NCI-H69 (cell line): ENCODE data around the gene EVA1A.
"Not testable (repeated sequence)": the region's sequence is repeated elsewhere in the genome, so short reads cannot be mapped to it uniquely, and the experiment has no call there.

ENCODE experiments used
- DNase-seq: peaks from one replicate; lab custom pipeline; 2025; lab: John Stamatoyannopoulos, UW

EVA1A gene

DNA sequence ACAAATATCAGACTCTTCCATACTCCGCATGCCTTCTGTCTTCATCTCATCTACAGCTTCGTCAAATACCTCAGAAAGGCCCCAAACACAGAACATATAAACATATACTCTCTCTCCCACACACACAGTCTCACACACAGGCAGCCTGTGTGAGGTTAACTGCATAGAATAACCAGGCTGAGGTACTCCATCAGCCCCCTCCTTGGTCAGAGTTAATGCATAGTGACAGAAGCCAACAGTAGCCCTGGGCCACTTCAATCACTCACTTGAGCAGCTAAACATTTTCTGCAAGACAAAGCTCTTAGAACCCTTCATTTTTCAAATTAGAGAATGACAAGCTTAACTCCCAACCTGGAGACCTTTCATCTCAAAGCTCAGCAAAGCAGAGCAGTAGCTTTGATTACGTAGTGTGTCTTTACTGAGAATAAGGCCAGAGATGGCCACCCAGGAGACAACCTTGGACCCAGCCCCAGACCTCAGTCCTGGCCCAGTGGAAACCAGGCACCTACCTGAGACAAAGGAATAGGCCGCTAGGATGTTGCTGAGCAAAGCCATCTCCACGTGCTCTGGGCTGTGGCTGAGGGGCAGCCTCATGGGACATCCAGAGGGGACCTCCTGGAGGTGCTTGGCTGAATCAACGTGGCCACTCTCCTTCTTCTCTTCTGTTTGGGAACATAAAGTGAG lies 43.0 kb downstream of the EVA1A start:
- peak; percentile 49 for DNase-seq

DNA sequence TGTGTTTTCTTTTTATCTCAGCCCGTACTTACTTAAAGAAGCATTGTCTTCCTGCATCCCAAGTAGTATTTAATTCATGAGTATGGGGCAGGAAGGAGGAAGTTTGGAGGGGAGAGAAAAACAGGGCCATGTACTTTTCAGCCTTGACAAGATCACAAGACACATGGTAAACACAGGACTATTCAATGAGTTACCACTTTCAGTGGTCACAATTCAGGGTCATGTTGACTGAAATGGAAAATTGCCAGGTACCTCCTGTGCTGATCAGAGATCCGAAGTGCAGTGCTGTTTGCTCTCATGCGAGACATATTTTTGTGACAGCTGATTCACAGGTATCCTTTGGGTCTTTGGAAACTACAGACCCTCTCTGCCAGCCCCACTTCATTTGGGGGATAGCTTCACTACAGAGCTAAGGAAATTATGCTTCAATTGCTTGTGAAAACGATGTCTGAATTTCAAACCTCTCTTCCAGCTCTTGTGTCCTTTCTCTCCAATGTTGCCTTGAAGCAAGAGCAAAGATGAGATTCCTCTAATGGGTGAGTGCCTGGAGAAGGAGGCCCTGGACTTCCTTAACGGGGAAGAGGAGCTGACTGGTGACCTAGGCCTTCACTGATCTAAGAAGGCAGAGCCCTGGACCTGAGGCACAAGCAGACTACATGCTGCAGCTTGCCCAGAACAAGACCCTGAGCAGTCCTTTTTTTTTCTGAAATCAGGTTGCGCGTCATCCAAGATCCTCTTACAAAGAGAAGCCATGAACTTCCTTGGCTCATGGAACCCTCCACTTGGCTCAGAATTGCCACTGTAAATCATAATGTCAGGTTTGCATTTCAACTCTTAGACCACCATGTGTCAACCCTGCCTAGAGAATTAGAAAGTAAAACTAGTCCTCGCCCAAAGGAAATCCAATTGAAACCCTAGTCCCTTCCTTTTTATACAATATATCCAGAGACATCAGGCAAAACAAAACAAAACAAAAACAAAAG lies 44.1 kb downstream of the EVA1A start:
- DNase-seq: peak; percentile 88

DNA sequence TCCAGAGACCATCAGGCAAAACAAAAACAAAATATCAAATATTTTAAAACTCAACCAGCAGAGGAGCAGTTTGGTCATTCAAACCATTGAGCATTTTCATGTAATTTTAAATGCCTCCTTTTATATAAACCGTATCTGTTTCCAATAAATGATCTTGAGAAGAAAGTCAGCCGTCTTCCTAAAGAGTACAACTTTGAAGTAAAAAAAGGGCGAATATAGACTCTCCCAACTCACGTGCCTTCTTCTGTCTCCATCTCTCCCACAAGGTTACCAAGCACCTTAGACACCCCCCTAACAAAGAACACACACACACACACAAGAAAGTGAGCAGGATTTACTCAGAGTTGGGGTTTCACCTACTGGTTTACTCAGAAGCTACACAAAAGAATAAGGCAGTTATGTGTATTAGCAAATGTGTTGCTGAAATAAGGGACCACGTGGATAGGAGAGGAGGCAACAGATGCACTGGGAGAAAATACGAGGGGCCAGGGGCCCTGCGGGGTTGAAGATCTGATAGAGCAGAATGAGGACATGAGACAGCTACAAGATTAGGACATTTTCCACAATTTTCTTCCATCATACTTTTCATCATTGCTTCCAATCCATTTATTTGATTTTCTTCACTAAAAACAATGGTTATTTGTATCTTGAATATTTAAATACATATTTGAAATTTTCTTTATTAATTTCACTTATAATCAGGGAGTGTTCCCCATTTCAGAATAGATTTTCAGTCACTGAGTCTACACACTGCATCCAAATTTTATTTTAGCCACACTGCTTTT lies 45.0 kb downstream of the EVA1A start:
- peak; percentile 4 for DNase-seq

DNA sequence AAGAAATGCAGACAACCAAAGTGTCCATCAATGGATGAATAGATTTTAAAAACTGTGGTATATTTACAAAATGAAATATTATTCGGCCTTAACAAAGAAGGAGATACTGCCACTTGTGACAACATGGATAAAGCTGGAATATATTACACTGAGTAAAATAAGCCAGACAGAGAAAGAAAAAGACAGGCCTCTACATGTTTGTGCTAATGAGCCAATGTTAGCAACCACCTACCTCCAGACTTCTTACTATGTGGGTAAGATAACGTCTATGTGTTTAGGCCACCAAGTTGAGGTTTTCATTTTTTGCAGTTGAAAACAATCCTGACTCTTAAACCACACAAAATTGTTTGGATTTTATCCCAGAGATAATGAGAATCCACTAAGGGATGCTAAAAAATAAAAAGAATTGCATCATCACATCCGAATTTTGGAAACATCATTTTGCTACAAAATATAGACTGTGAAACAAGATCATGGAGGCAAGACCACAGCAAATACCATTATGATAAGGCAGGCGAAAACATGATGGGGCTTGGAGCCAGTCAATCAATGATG lies 47.0 kb downstream of the EVA1A start:
- DNase-seq: no peak

DNA sequence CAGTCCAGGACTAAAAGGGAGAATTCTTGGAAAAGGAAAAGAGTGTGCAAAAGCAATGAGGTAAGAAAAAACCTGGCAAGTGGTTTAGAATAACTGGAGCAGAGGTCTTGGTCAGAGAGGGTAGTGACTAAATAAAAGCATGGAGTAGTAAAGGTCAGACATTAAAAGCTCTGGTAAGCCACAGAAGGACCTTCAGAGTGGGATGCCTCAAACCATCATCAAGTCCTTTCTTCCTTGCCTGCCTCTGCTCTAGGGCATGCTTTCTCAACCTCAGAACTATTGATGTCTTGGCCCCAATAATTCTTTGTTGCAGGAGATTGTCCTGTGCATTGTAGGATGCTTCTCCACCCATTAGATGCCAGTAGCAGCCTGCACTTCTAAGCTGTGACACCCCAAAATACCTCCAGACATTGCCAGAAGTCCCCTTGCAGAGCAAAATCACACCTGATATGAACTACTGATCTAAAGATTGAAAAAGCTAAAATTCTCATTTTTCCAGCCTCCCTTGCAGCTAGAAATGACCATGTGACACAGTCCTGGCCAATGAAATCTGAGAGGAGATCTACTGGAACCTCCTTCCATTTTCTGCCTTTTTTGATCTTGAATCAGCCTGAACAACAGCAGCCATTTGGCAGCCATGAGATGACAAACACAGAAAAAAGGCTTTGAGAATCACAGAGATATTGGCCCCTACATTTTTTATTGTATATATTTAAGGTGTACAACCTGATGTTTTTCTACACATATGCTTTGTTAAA lies 48.1 kb downstream of the EVA1A start:
- no peak for DNase-seq

DNA sequence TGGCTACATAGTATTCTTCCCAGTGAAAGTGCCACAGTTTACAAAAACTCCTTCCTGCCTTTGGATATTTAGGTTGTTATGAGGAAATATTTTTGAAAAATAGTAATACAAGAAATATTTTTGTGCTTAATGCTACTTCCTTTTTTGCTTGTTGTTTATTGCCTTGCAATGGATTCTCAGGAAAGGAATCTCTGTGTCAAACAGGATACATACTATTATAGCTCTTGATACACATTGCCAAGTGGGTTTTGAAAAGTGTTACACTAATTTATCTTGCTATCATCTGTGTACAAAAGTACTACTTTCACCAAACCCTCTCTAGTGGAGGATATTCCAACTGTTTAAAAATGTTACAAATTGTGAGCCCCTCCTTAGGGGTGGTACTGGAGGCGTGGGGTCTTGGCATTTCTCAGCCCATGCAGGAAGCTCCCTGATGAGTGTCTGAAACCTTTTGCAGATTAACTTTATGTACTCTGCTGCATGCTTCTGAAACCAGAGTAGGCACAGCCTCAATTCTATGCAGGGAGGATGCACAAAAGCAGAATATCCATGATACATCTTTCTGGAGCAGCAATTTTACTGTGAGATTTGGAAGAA lies 54.5 kb downstream of the EVA1A start:
- no peak for DNase-seq

DNA sequence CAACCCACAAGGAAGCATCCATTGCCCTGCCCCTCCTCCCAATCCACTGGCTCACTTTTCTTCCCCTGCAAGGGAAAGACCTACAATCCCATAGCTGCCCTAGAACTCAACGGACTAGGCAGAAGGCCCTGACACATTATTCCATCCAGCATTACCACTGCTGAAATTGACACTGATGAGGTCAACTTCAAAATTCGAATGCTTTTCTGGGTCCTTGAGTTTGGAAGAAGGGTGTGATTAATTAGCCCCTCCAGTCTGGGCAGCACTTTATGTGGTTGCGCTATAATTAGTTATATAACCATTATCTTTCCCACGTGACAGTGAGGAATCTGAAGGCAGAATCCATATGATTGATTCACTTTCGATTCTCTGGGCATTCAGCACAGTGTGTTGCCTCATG lies 55.7 kb downstream of the EVA1A start:
- peak; percentile 4 for DNase-seq

DNA sequence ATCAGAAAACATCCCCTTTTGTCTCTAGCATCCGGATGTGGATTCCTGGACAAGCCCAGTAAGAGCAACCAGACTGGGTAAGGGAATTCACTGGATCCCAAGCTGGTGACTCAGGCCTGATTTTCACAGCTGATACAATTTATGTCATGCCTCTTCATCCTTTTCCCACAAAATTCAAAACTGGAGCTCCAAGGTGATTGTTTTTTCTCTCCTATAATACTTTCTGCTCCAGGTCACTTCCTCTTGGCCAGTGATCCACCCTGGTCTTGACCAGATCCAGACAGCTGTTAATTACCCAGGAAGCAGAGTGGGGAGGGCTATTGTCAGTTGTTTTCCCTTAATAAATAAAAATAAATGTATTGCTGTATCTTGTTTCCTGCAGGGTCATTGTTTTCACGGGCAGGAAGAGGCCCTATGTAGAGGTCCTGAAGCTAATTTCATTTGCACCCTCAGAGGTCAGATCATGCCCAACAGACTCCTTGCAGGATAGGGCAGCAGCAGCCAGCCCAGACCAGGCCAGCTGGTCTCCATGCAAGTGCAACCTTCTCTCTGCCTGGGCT lies 57.6 kb downstream of the EVA1A start:
- peak; percentile 38 for DNase-seq

DNA sequence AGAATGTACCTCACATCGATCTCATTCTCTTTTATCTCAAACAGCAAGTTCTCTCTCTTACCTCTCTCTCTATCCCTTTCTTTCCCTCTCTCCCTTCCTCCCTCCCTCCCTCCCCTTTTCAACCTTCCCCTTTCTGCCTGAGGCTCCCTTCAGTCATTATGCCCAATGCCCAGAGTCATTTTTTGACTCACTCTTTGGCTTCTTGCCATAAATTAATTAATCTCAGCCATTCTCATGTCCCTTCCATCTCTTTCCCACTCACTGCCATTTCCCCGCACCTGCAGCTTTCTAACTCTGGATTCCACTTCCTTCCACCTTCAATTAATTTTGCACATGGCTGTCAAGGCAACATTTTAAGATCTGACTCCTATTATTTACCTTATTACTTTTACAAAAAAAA lies 60.1 kb downstream of the EVA1A start:
- peak; percentile 88 for DNase-seq

DNA sequence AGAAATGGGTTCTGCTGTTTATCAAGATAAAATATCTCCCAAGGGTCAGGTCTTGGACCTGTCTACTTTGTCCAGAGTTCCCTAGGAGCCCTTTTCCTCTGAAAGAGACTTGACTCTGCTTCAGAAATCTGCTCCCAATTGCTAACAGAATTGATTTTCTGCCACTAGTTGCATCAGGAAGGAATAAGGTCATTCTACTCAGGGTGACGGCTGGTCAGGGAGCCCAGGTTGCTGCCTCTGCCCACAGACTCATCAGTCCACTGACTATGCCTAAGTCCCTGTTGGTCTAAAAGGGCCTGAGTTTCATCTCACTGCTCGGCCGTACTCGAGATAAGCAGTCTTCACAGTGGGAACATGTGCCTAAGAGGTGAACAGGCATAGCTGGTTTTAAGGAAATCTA lies 61.2 kb downstream of the EVA1A start:
- DNase-seq: no peak

DNA sequence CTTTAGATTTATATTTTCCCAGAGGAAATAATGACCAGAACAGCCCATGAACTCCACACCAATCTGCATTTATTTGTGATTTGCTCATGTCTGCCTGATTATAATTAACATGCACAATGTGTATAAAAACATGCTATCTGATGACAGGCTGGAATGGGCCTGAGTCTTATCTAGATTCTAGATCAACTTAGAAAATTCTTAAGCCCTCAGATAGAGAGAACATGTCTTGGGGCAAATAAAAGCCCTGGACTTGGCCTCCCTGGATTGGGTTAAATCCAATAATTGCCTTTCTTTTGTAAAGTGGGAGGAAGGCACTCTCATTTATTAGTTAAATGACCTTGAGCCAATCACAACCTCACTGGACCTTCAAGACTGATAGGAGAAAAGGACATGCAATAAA lies 61.8 kb downstream of the EVA1A start:
- peak; percentile 7 for DNase-seq

DNA sequence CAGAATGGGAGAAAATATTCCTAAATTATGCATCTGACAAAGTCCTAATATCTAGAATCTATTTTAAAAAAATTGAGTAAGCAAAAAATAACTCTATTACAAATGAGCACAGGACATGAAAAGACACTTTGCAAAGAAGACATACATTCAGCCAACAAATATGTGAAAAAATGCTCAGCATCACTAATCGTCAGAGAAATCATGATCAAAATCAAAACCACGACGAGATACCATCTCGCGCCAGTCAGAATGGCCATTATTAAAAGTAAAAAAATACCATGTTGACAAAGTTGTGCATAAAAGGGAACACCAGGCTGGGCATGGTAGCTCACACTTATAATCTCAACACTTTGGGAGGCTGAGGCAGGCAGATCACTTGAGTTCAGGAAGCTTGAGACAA lies 63.5 kb downstream of the EVA1A start:
- no peak for DNase-seq

DNA sequence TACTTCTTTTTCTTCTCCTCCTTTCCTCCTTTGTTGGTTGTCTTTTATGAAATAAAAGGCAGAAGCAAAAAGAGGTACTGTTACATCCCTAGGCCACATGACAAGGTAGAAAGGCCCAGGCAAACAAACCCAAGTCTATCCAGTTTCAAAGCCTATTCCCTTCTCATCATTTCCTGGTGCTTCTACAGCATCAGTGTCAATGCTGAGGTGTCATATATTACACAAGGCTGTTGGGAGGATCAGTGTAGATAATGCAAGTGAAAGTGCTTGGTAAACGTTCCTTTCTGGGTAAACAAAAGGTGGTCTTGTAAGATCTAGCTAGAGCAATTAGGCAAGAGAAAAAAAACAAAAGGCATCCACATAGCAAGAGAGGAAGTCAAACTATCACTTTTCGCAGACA lies 64.9 kb downstream of the EVA1A start:
- DNase-seq: peak; percentile 65

DNA sequence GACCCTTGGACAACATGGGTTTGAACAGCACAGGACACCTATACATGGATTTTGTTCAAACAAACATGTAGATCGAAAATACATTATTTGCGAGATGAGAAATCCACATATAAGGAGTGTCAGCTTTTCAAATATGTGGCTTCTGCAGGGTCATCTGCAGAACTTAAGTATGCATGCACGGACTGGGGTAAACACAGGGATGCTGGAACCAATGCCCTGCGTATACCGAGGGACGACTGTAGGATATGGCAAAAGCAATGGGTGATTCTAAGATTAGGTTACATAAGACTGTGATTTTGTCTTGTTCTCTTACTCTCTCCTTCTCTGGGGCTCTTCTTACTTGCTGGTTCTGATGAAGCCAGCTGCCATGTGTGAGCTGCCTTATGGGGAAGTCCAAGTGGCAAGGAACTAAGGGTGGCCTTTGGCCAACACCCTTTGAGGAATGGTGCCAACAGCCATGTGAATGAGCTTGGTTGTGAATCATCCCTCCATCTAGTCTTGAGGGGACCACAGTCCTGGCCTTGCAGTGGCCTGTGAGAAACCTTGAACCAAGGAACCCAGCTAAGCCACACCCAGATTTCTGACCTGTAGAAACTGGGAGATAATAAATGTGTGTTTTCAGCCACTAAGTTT lies 66.5 kb downstream of the EVA1A start:
- DNase-seq: no peak

DNA sequence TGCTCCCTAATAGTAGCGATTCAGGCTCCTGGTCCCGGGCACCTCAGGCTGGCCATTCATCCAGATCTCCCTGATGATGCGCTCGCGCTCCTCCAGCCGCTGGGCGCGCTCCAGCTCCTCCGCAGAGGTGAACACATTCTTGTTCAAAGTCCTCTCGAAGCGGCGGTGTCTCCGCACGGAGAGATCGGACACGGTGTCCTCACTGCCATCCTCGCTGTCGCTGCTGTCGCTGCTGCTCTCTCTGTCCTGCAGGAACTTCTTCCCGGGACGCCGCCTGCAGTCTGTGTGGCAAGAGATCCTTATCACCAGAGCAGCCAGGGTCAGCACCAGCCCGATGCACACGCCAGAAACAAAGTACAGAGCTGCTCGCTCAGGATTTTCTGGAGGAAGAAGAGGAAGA lies 67.5 kb downstream of the EVA1A start:
- DNase-seq: no peak

DNA sequence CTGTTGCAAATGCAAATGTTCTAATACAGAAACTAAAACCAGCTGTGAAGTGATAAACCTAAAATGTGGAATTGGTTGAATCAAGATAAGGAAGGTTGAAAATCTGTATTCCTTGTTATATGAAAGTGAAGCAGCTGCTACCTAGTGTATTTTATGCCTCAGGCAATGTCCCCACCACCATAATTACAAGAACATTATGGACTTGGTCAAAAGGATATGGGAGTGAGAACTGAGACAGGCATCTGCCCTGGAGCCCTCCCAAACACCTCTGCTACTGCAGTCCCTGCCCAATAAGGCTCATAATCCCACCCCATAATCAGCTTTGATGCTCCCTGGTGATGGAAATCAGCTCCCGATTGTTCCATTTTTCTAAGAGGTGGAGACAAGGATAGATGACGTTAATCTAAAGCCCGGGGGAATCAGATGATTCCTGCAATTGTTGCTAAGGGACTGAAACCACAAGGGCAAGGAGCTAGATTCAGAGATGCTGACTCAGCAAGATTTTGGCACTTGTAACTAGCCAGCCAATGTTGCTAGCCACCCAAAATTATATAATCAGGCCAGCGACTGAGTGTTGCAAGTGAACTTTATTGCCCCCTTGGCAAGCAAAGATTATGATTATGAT lies 69.5 kb downstream of the EVA1A start:
- DNase-seq: peak; percentile 89

DNA sequence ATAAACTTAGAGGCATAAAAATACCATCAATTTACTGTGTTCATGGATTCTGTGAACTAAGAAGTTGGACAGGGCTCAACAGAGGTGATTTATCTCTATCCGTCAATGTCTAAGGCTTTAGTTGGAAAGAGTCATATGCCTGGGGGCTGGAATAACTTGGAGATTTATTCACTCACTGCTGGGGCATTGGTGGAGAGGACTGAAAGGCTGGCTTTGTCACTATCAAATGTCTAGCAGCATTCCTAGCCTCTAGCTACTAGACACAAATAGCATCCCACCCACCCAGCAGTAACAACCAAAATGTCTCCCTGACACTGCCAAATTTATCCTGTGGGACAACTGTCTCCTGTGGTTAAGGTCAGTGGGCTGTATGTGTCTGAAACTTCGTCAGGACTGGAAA lies 71.0 kb downstream of the EVA1A start:
- DNase-seq: peak; percentile 1

DNA sequence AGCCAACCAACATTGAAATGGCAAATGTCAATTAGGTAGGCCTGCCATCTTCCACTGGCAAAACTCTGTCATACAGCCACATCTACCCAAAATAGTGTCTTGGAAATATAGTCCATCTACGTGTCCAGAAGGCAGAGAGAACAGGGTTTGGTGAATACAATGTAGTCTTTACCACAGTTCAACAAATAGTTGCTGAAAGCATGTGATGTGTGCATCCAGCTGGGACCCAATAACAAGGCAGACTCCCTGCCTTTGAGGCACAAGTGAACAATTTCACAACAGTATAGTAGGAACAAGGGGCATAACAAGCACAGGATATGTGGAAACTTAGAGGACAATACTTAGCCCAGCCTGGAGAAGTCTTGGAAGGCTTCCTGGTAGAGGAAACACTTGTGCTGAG lies 72.6 kb downstream of the EVA1A start:
- no peak for DNase-seq

DNA sequence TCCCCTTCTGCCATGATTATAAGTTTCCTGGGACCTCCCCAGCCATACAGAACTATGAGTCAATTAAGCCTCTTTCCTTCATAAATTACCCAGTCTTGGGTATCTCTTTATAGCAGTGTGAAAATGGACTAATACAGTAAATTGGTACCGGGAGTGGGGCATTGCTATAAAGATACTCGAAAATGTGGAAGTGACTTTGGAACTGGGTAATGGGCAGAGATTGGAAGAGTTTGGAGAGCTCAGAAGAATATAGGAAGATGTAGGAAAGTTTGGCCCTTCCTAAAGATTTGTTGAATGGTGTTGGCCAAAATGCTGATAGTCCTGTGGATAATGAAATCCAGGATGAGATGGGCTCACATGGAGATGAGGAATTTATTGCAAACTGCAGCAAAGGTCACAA lies 74.0 kb downstream of the EVA1A start:
- not testable (repeated sequence) for DNase-seq

DNA sequence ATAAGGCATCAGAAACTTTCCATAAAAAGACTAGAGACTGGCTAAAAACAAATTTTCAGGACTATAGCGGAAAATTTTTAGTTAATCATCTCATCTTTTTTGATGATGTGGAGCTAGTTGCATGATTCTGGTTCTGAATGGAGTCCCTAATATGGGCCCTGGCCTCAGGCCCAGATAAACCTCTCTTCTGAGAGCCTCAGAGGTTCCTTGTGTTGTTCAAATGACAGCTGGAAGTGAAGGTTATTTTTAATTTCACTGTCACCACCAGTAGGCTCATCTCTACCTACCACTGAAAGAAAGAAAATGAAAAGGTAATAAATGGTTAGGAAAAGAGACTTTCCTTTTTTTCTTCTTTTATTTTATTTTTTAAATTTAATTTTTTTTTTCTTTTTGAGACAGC lies 75.9 kb downstream of the EVA1A start:
- no peak for DNase-seq
